ENCODE measurements around the gene COQ2. TPM values are rescaled to one million over a fixed set of nuclear protein-coding genes. Genes with fewer than 3 reads are reported as not detected.

COQ2 gene
- total and polyA plus RNA-seq, 5 donors from 2014 or later = 3.9 to 8.8 (median 7.9) TPM

DNA sequence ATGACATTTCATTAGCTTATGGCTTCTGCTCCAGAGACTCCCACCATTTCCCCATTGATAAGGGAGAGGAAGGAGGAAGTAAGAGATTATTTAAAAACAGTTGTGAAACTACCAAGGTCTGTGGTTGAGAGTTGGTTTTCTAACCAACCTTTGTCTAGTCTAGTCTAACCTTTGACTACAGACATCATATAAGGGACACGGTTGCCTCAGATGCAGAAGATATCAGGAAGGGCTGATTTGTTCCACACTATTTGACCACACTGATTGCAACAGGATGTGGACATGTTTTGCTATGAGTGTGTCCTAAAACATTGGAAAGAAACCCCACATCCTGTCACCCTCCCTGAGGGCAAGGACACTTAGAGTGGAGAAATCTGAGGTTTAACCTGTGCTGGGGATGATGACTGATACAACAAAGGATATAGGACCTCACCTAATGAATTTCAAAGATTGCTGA, 53.0 kb downstream of the COQ2 start:
- peaks cover 25% of the 10 kb centered on the region for H3K4me1 ChIP-seq (ENCODE audit: control insufficient read depth, insufficient read depth, low read length, poor library complexity, severe bottlenecking)
- Mint-ChIP-seq H3K36me3 (peaks cover 4% of the 10 kb centered on the region), H3K4me3 (peak overlapping the region in 1 of 4 donors; percentile 10), H3K27ac (peak overlapping the region in 1 of 3 donors; percentile 81), H3K4me1 (peaks cover 23 to 50% (median 34%) of the 10 kb centered on the region in 4 donors), H3K9me3 (no peaks in the 10 kb centered on the region), H3K27me3 (peaks cover 64% of the 10 kb centered on the region)
- ATAC-seq (ENCODE audit: low read depth in 2 of 2) (peak; percentile 44 to 47), DNase-seq (peak in 1 of 3 donors; percentile 69)
- no peak overlapping the region for H3K27ac ChIP-seq (ENCODE audit: insufficient read depth, low read length, poor library complexity, severe bottlenecking)
- no peaks in the 10 kb centered on the region for H3K9me3 ChIP-seq (ENCODE audit: control insufficient read depth in 2 of 2, low read length in 2 of 2)
- no peak overlapping the region for H3K4me3 ChIP-seq (ENCODE audit: low read depth, low read length)
- H3K36me3 ChIP-seq (ENCODE audit: control insufficient read depth, insufficient read depth, low read length) = no peaks in the 10 kb centered on the region
- H3K27me3 ChIP-seq (ENCODE audit: control insufficient read depth, insufficient read depth, low read length) = peaks cover 30% of the 10 kb centered on the region

DNA sequence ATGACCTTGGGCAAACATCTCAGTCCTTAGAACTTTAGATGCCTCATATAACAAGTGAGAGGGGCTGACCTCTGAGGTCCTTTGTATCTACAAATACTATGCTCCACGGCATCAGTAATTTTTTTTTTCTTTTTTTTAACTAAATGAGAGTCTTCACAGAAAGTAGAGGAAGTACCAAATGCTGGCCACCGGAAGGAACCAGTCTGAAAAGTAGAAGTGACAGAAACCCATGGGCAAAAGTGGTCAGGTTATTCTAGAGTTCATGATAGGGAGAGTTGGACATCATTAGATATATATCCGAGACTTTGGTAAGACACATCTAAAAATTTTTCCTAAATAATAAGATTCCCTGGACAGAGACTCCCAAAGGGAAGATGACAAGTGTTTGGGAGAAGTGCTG, 53.7 kb downstream of the COQ2 start:
- Mint-ChIP-seq H3K27ac (peak overlapping the region in 1 of 3 donors; percentile 74), H3K4me3 (no peak overlapping the region), H3K4me1 (peaks cover 15 to 43% (median 28%) of the 10 kb centered on the region in 4 donors), H3K9me3 (no peaks in the 10 kb centered on the region), H3K36me3 (peaks cover 4% of the 10 kb centered on the region), H3K27me3 (peaks cover 61% of the 10 kb centered on the region)
- Histone ChIP-seq H3K9me3 (ENCODE audit: control insufficient read depth in 2 of 2, low read length in 2 of 2) (no peaks in the 10 kb centered on the region), H3K36me3 (ENCODE audit: control insufficient read depth, insufficient read depth, low read length) (no peaks in the 10 kb centered on the region), H3K27me3 (ENCODE audit: control insufficient read depth, insufficient read depth, low read length) (peaks cover 30% of the 10 kb centered on the region), H3K27ac (ENCODE audit: insufficient read depth, low read length, poor library complexity, severe bottlenecking) (no peak overlapping the region), H3K4me3 (ENCODE audit: low read depth, low read length) (no peak overlapping the region), H3K4me1 (ENCODE audit: control insufficient read depth, insufficient read depth, low read length, poor library complexity, severe bottlenecking) (peaks cover 19% of the 10 kb centered on the region)
- DNase-seq (no peak), ATAC-seq (ENCODE audit: low read depth in 2 of 2) (no peak)

DNA sequence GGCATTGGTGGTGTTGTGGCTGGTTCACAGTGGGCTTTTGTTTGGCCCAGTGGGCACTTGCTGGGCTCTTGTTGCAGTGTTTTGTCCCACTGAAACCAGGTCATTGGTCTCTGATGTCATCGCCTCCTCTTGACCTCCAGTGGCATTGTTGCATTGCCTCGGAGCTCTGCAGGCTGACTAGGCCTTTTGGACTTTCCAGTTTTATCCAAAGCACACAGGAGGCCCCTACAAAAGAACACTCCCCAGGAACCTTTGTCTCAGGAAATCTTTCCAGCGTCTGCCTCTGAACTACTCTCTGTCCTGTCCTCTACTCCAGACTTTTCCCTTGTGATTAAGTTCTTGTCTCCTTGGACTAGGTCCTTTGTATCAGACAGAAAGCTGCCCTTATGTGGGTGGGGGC, 54.8 kb downstream of the COQ2 start:
- no peaks in the 10 kb centered on the region for H3K9me3 Mint-ChIP-seq
- no peaks in the 10 kb centered on the region for H3K9me3 ChIP-seq (ENCODE audit: control insufficient read depth in 2 of 2, low read length in 2 of 2)
- H3K4me1 ChIP-seq (ENCODE audit: control insufficient read depth, insufficient read depth, low read length, poor library complexity, severe bottlenecking) = peaks cover 8% of the 10 kb centered on the region
- H3K4me3 Mint-ChIP-seq = no peak overlapping the region
- no peak overlapping the region for H3K27ac Mint-ChIP-seq
- H3K27me3 Mint-ChIP-seq = peaks cover 61% of the 10 kb centered on the region
- ATAC-seq (ENCODE audit: low read depth in 2 of 2) (no peak), DNase-seq (no peak)
- no peak overlapping the region for H3K27ac ChIP-seq (ENCODE audit: insufficient read depth, low read length, poor library complexity, severe bottlenecking)
- peaks cover 29% of the 10 kb centered on the region for H3K27me3 ChIP-seq (ENCODE audit: control insufficient read depth, insufficient read depth, low read length)
- H3K36me3 ChIP-seq (ENCODE audit: control insufficient read depth, insufficient read depth, low read length) = no peaks in the 10 kb centered on the region
- H3K36me3 Mint-ChIP-seq = peaks cover 4% of the 10 kb centered on the region
- no peak overlapping the region for H3K4me3 ChIP-seq (ENCODE audit: low read depth, low read length)
- H3K4me1 Mint-ChIP-seq = peaks cover 7 to 36% (median 17%) of the 10 kb centered on the region in 4 donors

DNA sequence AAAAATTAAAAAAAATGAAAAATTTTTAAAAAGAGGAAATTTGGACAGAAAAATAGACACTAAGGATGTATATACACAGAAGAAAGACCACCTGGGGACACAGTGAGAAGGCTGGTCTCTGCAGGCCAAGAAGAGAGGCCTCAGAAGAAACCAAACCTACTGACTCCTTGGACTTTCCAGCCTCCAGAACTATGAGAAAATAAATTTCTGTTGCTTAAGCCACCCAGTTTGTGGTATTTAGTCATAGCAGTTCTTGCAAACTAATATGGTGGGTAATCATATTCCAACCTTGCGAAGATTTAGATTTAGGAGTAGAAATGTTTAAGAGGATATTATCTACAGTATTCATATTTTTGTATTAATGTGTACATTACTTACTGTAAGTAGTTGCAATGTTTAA, 56.4 kb downstream of the COQ2 start:
- peaks cover 4% of the 10 kb centered on the region for H3K36me3 Mint-ChIP-seq
- H3K36me3 ChIP-seq (ENCODE audit: control insufficient read depth, insufficient read depth, low read length) = no peaks in the 10 kb centered on the region
- DNase-seq (no peak), ATAC-seq (ENCODE audit: low read depth in 2 of 2) (no peak)
- peaks cover 7 to 40% (median 15%) of the 10 kb centered on the region in 4 donors for H3K4me1 Mint-ChIP-seq
- no peaks in the 10 kb centered on the region for H3K9me3 Mint-ChIP-seq
- no peak overlapping the region for H3K4me3 ChIP-seq (ENCODE audit: low read depth, low read length)
- no peaks in the 10 kb centered on the region for H3K9me3 ChIP-seq (ENCODE audit: control insufficient read depth in 2 of 2, low read length in 2 of 2)
- H3K27ac Mint-ChIP-seq = no peak overlapping the region
- H3K27me3 ChIP-seq (ENCODE audit: control insufficient read depth, insufficient read depth, low read length) = peaks cover 31% of the 10 kb centered on the region
- H3K27ac ChIP-seq (ENCODE audit: insufficient read depth, low read length, poor library complexity, severe bottlenecking) = no peak overlapping the region
- peaks cover 6% of the 10 kb centered on the region for H3K4me1 ChIP-seq (ENCODE audit: control insufficient read depth, insufficient read depth, low read length, poor library complexity, severe bottlenecking)
- peaks cover 66% of the 10 kb centered on the region for H3K27me3 Mint-ChIP-seq
- H3K4me3 Mint-ChIP-seq = no peak overlapping the region

DNA sequence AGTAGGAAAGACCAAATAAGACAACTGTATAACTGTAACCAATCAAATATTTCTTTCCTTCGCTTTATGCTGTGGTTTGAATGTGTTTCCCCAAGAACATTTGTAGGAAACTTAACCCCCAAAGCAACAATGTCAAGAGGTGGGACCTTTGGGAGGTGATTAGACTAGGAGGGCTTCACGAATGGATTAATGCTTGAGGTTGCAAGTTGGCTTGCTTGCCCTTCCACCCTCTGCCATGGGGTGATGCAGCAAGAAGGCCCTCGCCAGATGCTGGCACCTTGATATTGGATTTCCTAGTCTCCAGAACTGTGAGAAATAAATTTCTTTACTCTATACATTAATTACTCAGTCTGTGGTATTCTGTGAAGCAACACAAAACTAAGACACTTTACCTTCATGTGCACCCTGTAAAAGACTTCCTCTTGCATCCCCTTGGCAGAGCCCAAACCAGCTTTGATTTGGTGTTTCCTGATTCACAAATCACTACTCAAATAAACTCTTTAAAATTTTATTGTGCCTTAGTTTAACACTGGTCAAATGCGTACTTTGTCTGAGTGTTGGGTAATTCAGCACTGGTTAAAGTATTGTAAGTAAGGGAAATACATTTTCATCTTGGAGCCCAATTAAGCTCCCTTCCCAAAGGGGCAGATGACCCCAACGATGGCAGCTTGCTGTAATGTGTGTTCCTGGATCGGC, 59.9 kb downstream of the COQ2 start:
- H3K27ac Mint-ChIP-seq = no peak overlapping the region

DNA sequence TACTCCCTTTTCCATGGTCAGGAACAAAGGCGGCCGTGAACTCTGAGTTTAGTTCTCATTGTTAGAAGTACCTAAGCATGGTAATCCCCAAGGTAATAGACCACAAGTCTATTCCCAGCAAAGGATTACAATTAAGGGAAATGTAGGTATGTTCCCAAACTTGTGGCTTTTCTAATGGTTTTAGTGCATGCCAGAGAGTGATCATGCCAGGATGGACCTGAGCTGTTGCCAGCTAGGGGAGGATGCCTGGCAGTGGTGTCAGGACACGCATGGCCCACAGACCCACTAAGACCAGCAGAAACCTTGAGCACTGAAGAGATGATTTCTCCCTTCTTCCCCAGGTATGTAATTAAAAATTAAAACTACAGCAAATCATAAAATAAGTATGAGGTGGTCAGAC, 60.8 kb downstream of the COQ2 start:
- peaks cover 11% of the 10 kb centered on the region for H3K27me3 ChIP-seq (ENCODE audit: control insufficient read depth, insufficient read depth, low read length)
- no peaks in the 10 kb centered on the region for H3K9me3 ChIP-seq (ENCODE audit: control insufficient read depth in 2 of 2, low read length in 2 of 2)
- Mint-ChIP-seq H3K4me1 (peaks cover 17 to 41% (median 24%) of the 10 kb centered on the region in 4 donors), H3K27ac (no peak overlapping the region), H3K9me3 (no peaks in the 10 kb centered on the region), H3K27me3 (peaks cover 47% of the 10 kb centered on the region), H3K36me3 (peaks cover 4% of the 10 kb centered on the region), H3K4me3 (no peak overlapping the region)
- no peak overlapping the region for H3K27ac ChIP-seq (ENCODE audit: insufficient read depth, low read length, poor library complexity, severe bottlenecking)
- H3K4me3 ChIP-seq (ENCODE audit: low read depth, low read length) = no peak overlapping the region
- DNase-seq (no peak), ATAC-seq (ENCODE audit: low read depth in 2 of 2) (no peak)
- H3K36me3 ChIP-seq (ENCODE audit: control insufficient read depth, insufficient read depth, low read length) = no peaks in the 10 kb centered on the region
- H3K4me1 ChIP-seq (ENCODE audit: control insufficient read depth, insufficient read depth, low read length, poor library complexity, severe bottlenecking) = peaks cover 17% of the 10 kb centered on the region

More for the DNA sequence above, 59.9 kb downstream of the COQ2 start:
- no peak overlapping the region for H3K4me3 ChIP-seq (ENCODE audit: low read depth, low read length)
- no peaks in the 10 kb centered on the region for H3K9me3 ChIP-seq (ENCODE audit: control insufficient read depth in 2 of 2, low read length in 2 of 2)
- no peak overlapping the region for H3K27ac ChIP-seq (ENCODE audit: insufficient read depth, low read length, poor library complexity, severe bottlenecking)
- DNase-seq = no peak
- H3K36me3 ChIP-seq (ENCODE audit: control insufficient read depth, insufficient read depth, low read length) = no peaks in the 10 kb centered on the region
- H3K9me3 Mint-ChIP-seq = no peaks in the 10 kb centered on the region
- H3K27me3 ChIP-seq (ENCODE audit: control insufficient read depth, insufficient read depth, low read length) = peaks cover 14% of the 10 kb centered on the region
- H3K4me3 Mint-ChIP-seq = no peak overlapping the region
- H3K27me3 Mint-ChIP-seq = peaks cover 47% of the 10 kb centered on the region
- ATAC-seq (ENCODE audit: low read depth in 2 of 2) = no peak
- peaks cover 4% of the 10 kb centered on the region for H3K36me3 Mint-ChIP-seq
- H3K4me1 Mint-ChIP-seq = peaks cover 9 to 33% (median 15%) of the 10 kb centered on the region in 4 donors
- peaks cover 8% of the 10 kb centered on the region for H3K4me1 ChIP-seq (ENCODE audit: control insufficient read depth, insufficient read depth, low read length, poor library complexity, severe bottlenecking)

DNA sequence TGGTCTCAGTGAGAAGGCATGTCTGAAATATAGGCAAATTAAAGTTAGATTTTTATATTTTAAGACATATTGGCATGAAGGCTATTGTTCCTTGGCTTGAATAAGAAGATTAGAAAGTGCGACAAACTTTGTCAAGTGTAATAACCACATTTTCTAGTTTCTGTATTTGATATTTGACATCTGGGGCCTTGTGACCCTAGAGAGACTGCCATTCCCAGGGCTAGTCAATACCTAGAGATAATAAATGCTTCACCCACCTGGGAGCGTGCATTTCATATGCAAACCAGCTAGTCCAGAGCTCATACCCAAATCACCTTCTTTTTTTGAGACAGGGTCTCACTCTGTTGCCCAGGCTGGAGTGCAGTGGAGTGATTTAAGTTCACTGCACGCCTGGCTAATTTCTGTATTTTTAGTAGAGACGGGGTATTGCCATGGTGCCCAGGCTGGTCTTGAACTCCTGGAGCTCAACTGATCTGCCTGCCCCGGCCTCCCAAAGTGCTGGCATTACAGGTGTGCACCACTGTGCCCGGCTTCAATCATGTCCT, 62.6 kb downstream of the COQ2 start:
- Mint-ChIP-seq H3K9me3 (no peaks in the 10 kb centered on the region), H3K36me3 (no peaks in the 10 kb centered on the region), H3K27me3 (peaks cover 41% of the 10 kb centered on the region), H3K27ac (no peak overlapping the region), H3K4me3 (no peak overlapping the region), H3K4me1 (peaks cover 30 to 59% (median 40%) of the 10 kb centered on the region in 4 donors)
- H3K9me3 ChIP-seq (ENCODE audit: control insufficient read depth in 2 of 2, low read length in 2 of 2) = no peaks in the 10 kb centered on the region
- no peak overlapping the region for H3K27ac ChIP-seq (ENCODE audit: insufficient read depth, low read length, poor library complexity, severe bottlenecking)
- H3K36me3 ChIP-seq (ENCODE audit: control insufficient read depth, insufficient read depth, low read length) = no peaks in the 10 kb centered on the region
- ATAC-seq (ENCODE audit: low read depth in 2 of 2) (no peak), DNase-seq (no peak)
- no peak overlapping the region for H3K4me3 ChIP-seq (ENCODE audit: low read depth, low read length)
- peaks cover 8% of the 10 kb centered on the region for H3K27me3 ChIP-seq (ENCODE audit: control insufficient read depth, insufficient read depth, low read length)
- H3K4me1 ChIP-seq (ENCODE audit: control insufficient read depth, insufficient read depth, low read length, poor library complexity, severe bottlenecking) = peaks cover 35% of the 10 kb centered on the region
